Panc1 (cell line): ENCODE measurements around the gene ILDR2. TPM values are rescaled to one million over a fixed set of nuclear protein-coding genes. Genes with fewer than 3 reads are reported as not detected.

Source experiments
- ATAC-seq: fragments of 200-7000 bp; cut with Tn5 transposase; 2 replicates; pipeline ENCODE4 v1.9.1; 2020; ENCODE audit warnings: mild to moderate bottlenecking, moderate library complexity
- BruUV-seq: library from RNA; stranded (reverse); fragments of 400-500 nt; replicated peaks from 2 replicates; lab custom pipeline; 2021; lab: Mats Ljungman, UMichigan
- CTCF ChIA-PET: fragments of 300-600 bp; sonication (Branson Sonifier 250); formaldehyde crosslinking; loops from one replicate; lab custom pipeline; 2022; ENCODE audit warnings: antibody characterized with exemption; lab: Charles Lee
- POLR2A ChIA-PET: fragments of 300-600 bp; sonication (Branson Sonifier 250); formaldehyde crosslinking; loops from one replicate; lab custom pipeline; 2022; ENCODE audit warnings: antibody characterized with exemption; lab: Charles Lee
- DNase-seq: peaks from one replicate; pipeline ENCODE4 v3.0.0-alpha.2; 2010; ENCODE audit warnings: low read depth, low spot score
- H3K27ac ChIP-seq: 2 replicates; pipeline ENCODE4 v1.5.1; 2011; ENCODE audit warnings: mild to moderate bottlenecking, low read length, inconsistent platforms
- H3K27me3 ChIP-seq: fragments of 200-500 bp; sonication (Bioruptor generic); 2 replicates; pipeline ENCODE4 v1.6.0; 2014; ENCODE audit warnings: low read length, inconsistent platforms; ENCODE audit not compliant: control insufficient read depth, insufficient read depth
- H3K36me3 ChIP-seq: fragments of 200-500 bp; sonication (Bioruptor generic); 2 replicates; pipeline ENCODE4 v1.5.1; 2014; ENCODE audit warnings: inconsistent platforms, mild to moderate bottlenecking, low read length, moderate library complexity; ENCODE audit not compliant: control insufficient read depth, insufficient read depth
- H3K4me1 ChIP-seq: 2 replicates; pipeline ENCODE4 v1.5.1; 2011; ENCODE audit warnings: inconsistent platforms, mild to moderate bottlenecking, low read length, moderate library complexity; ENCODE audit not compliant: control insufficient read depth, insufficient read depth
- H3K4me3 ChIP-seq, 2 experiments: 2 replicates each; pipeline ENCODE4 v1.5.1; 2011 to 2012; ENCODE audit warnings: low read depth in 2 of 2, low read length in 2 of 2, mild to moderate bottlenecking in 2 of 2, inconsistent platforms in 1 of 2, moderate library complexity in 1 of 2
- H3K9me3 ChIP-seq: fragments of 200-500 bp; sonication (Bioruptor generic); 2 replicates; pipeline ENCODE4 v1.5.1; 2014; ENCODE audit warnings: low read depth, mild to moderate bottlenecking, inconsistent platforms, low read length, moderate library complexity; ENCODE audit not compliant: control insufficient read depth, insufficient read depth
- CTCF ChIP-seq: fragments of 450-650 bp; IDR thresholded peaks from 2 replicates; pipeline ENCODE4 v1.5.1; 2017; ENCODE audit warnings: mild to moderate bottlenecking
- POLR2AphosphoS5 ChIP-seq: IDR thresholded peaks from 2 replicates; pipeline ENCODE4 v1.6.1; 2012; ENCODE audit warnings: mild to moderate bottlenecking, low read depth, low read length, moderate library complexity
- REST ChIP-seq, 2 experiments: IDR thresholded peaks; 2 replicates each; pipeline ENCODE4 v1.6.1; 2011 to 2012; ENCODE audit warnings: low read depth in 2 of 2, control low read depth in 1 of 2, low read length in 1 of 2, mild to moderate bottlenecking in 1 of 2, moderate library complexity in 1 of 2; ENCODE audit not compliant: insufficient read depth in 1 of 2
- SIN3A ChIP-seq: IDR thresholded peaks from 2 replicates; pipeline ENCODE4 v1.6.1; 2012; ENCODE audit warnings: low read depth, mild to moderate bottlenecking, low read length, moderate library complexity, borderline replicate concordance; ENCODE audit not compliant: insufficient read depth
- TCF7L2 ChIP-seq: IDR thresholded peaks from 2 replicates; pipeline ENCODE4 v1.6.1; 2011; ENCODE audit warnings: mild to moderate bottlenecking, low read depth, low read length, inconsistent platforms
- in situ Hi-C: cut with HindIII; loops from 2 replicates; pipeline ENCODE4 v1.10.0; 2016; ENCODE audit warnings: low sequenced_read_pairs, low pct_unique_long_range_greater_than_20kb
- intact Hi-C: fragments of 100-400 bp; cut with micrococcal nuclease; formaldehyde crosslinking; loops from one replicate; pipeline ENCODE4 v1.10.0; 2022; ENCODE audit not compliant: unreplicated experiment
- total RNA-seq: library from RNA; stranded (reverse); gene quantifications from one replicate; pipeline ENCODE4 v1.2.1, GENCODE V29; 2021; ENCODE audit not compliant: unreplicated experiment

Gene ILDR2
- total RNA-seq, 1 experiment from 2014 or later = 0.08 TPM

GRCh38 chr1:166952002-166952746, 23.2 kb downstream of the ILDR2 start:
- ATAC-seq (no peak), DNase-seq (no peak)
- no peaks in the 10 kb centered on the region for H3K9me3 ChIP-seq
- no peak overlapping the region for H3K27ac ChIP-seq
- no peaks in the 10 kb centered on the region for H3K4me1 ChIP-seq
- intact Hi-C loops (no loop called here), in situ Hi-C loops (no loop called here)
- CTCF ChIA-PET = no interaction called here
- TF ChIP-seq SIN3A (no peak), POLR2AphosphoS5 (no peak), REST (IDR thresholded peaks at IDR 0.05; ENCODE audit: insufficient read depth in 1 of 2, low read depth in 2 of 2, low read length in 1 of 2) (no peak)
- H3K36me3 ChIP-seq = no peaks in the 10 kb centered on the region
- peaks cover 23% of the 10 kb centered on the region for H3K27me3 ChIP-seq
- H3K4me3 ChIP-seq = no peak overlapping the region
- no TSS peak for BruUV-seq
- POLR2A ChIA-PET = no interaction called here

GRCh38 chr1:166951050-166951449, 24.3 kb downstream of the ILDR2 start:
- Histone ChIP-seq H3K9me3 (no peaks in the 10 kb centered on the region), H3K36me3 (no peaks in the 10 kb centered on the region), H3K4me1 (no peaks in the 10 kb centered on the region), H3K4me3 (no peak overlapping the region), H3K27me3 (peaks cover 26% of the 10 kb centered on the region), H3K27ac (no peak overlapping the region)
- POLR2A ChIA-PET = no interaction called here
- TF ChIP-seq SIN3A (no peak), CTCF (no peak), TCF7L2 (no peak), POLR2AphosphoS5 (no peak), REST (IDR thresholded peaks at IDR 0.05; ENCODE audit: insufficient read depth in 1 of 2, low read depth in 2 of 2, low read length in 1 of 2) (no peak)
- in situ Hi-C loops = no loop called here
- DNase-seq (no peak), ATAC-seq (no peak)
- intact Hi-C loops = no loop called here
- no TSS peak for BruUV-seq
- CTCF ChIA-PET = no interaction called here
